OCI-LY1 (cell line): ENCODE results near the gene RAB3IP.

ENCODE experiments used
- H2AFZ ChIP-seq: fragments of 200-600 bp; sonication (generic), shearing (Covaris generic); 2 replicates; pipeline ENCODE4 v1.6.0; 2014; ENCODE audit warnings: antibody characterized with exemption, mild to moderate bottlenecking, low read length
- H3F3A ChIP-seq: fragments of 200-600 bp; sonication (generic), shearing (Covaris generic); 2 replicates; pipeline ENCODE4 v1.6.0; 2014; ENCODE audit warnings: mild to moderate bottlenecking, antibody characterized with exemption, low read length, moderate library complexity; ENCODE audit not compliant: insufficient read depth
- H3K27ac ChIP-seq: fragments of 200-600 bp; sonication (generic); 2 replicates; pipeline ENCODE4 v1.5.1; 2014; ENCODE audit warnings: low read length, mixed run types, mild to moderate bottlenecking, low read depth; ENCODE audit not compliant: poor library complexity, severe bottlenecking
- H3K27me3 ChIP-seq: fragments of 200-600 bp; sonication (generic); 2 replicates; pipeline ENCODE4 v1.6.0; 2014; ENCODE audit warnings: antibody characterized with exemption, mild to moderate bottlenecking, low read length, moderate library complexity; ENCODE audit not compliant: insufficient read depth
- H3K36me3 ChIP-seq: fragments of 200-600 bp; sonication (generic); 2 replicates; pipeline ENCODE4 v1.6.1; 2014; ENCODE audit warnings: mild to moderate bottlenecking, antibody characterized with exemption, low read length, moderate library complexity, mixed read lengths; ENCODE audit not compliant: insufficient read depth
- H3K4me1 ChIP-seq: fragments of 200-600 bp; sonication (generic); 2 replicates; pipeline ENCODE4 v1.5.1; 2014; ENCODE audit warnings: mild to moderate bottlenecking, low read length, moderate library complexity; ENCODE audit not compliant: insufficient read depth, severe bottlenecking
- H3K4me2 ChIP-seq: fragments of 200-600 bp; sonication (generic), shearing (Covaris generic); 2 replicates; pipeline ENCODE4 v1.6.1; 2014; ENCODE audit warnings: low read length
- H3K4me3 ChIP-seq: fragments of 200-600 bp; sonication (generic); 2 replicates; pipeline ENCODE4 v1.5.1; 2014; ENCODE audit warnings: low read length, low read depth, mild to moderate bottlenecking, mixed read lengths; ENCODE audit not compliant: poor library complexity, severe bottlenecking
- H3K79me2 ChIP-seq: fragments of 200-600 bp; shearing (Covaris generic); 2 replicates; pipeline ENCODE4 v1.6.1; 2016; ENCODE audit warnings: mixed run types, low read length, mixed read lengths; ENCODE audit not compliant: insufficient read depth
- H3K9ac ChIP-seq: fragments of 200-600 bp; sonication (generic), shearing (Covaris generic); 2 replicates; pipeline ENCODE4 v1.6.1; 2014; ENCODE audit warnings: mild to moderate bottlenecking, low read length, mixed read lengths
- H3K9me2 ChIP-seq: fragments of 200-600 bp; sonication (generic), shearing (Covaris generic); 2 replicates; pipeline ENCODE4 v1.6.1; 2014; ENCODE audit warnings: low read depth, mild to moderate bottlenecking, low read length, mixed read lengths
- H3K9me3 ChIP-seq: fragments of 200-600 bp; shearing (Covaris generic); 2 replicates; pipeline ENCODE4 v1.6.1; 2014; ENCODE audit warnings: low read length, mixed read lengths
- H4K20me1 ChIP-seq: fragments of 200-600 bp; sonication (generic), shearing (Covaris generic); 2 replicates; pipeline ENCODE4 v1.6.0; 2016; ENCODE audit warnings: mild to moderate bottlenecking, low read length; ENCODE audit not compliant: insufficient read depth
- CTCF ChIP-seq: fragments of 200-600 bp; sonication (generic), shearing (Covaris generic); IDR thresholded peaks from 2 replicates; pipeline ENCODE4 v1.5.1; 2017; ENCODE audit warnings: mild to moderate bottlenecking, antibody characterized with exemption, low read length, moderate library complexity, mixed read lengths
- EZH2 ChIP-seq: fragments of 200-600 bp; sonication (generic), shearing (Covaris generic); IDR thresholded peaks from 2 replicates; pipeline ENCODE4 v1.8.0; 2017; ENCODE audit warnings: borderline replicate concordance, mixed run types, mild to moderate bottlenecking, antibody characterized with exemption, low read length, moderate library complexity, mixed read lengths

RAB3IP gene

GRCh38 chr12:69698054-69698453 is 40.6 kb upstream of the RAB3IP start:
- Histone ChIP-seq H3K27ac (peak overlapping the region; percentile 96), H3K4me2 (peak overlapping the region; percentile 79), H3F3A (no peaks in the 10 kb centered on the region), H3K36me3 (peaks cover 43% of the 10 kb centered on the region), H3K9ac (peak overlapping the region; percentile 96), H3K27me3 (no peaks in the 10 kb centered on the region), H3K4me3 (peak overlapping the region; percentile 85), H4K20me1 (no peaks in the 10 kb centered on the region), H3K4me1 (peaks cover 63% of the 10 kb centered on the region), H2AFZ (no peak overlapping the region), H3K9me2 (no peaks in the 10 kb centered on the region), H3K79me2 (peaks cover 50% of the 10 kb centered on the region), H3K9me3 (no peaks in the 10 kb centered on the region)
- TF ChIP-seq CTCF, result no peak
- TF ChIP-seq EZH2, result no peak

GRCh38 chr12:69698769-69699540 is 39.7 kb upstream of the RAB3IP start, which contains the start of gene BEST3:
Gene BEST3 (minus strand): TSS chr12:69699303. CDS start chr12:69697798, 1,505 bp downstream.
- Histone ChIP-seq H3K9me3 (no peaks in the 10 kb centered on the region), H3K9me2 (no peaks in the 10 kb centered on the region), H2AFZ (no peak within 1 kb of the TSS), H3K4me1 (peaks cover 65% of the 10 kb centered on the region), H3K79me2 (peaks cover 50% of the 10 kb centered on the region), H4K20me1 (no peaks in the 10 kb centered on the region), H3K9ac (peak within 1 kb of the TSS; percentile 96), H3F3A (no peaks in the 10 kb centered on the region), H3K36me3 (peaks cover 34% of the 10 kb centered on the region), H3K27me3 (no peaks in the 10 kb centered on the region), H3K27ac (peak within 1 kb of the TSS; percentile 96), H3K4me2 (peak within 1 kb of the TSS; percentile 79), H3K4me3 (peak within 1 kb of the TSS; percentile 85)
- TF ChIP-seq CTCF (no peak), EZH2 (no peak)

DNA sequence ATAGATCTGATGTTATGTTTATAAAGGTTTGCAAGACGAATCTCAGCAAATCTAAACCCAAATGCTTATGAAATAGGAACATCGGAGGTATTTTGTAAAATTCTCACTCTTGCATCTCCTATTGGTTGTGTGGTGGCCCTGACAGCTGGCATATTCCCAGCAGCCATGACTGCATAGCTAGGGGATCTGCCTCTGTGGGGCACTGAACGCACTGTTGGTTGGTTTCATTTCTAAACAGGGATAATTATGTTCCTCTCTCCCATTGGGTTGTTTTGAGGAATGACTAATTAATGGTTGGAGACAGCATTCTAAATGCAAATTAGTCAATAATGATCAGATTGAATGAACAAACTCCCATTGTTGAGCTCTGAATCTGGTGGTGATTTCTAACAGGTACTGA is 36.8 kb upstream of the RAB3IP start:
- peaks cover 59% of the 10 kb centered on the region for H3K4me1 ChIP-seq
- no peaks in the 10 kb centered on the region for H3K9me2 ChIP-seq
- H3K36me3 ChIP-seq, result peaks cover 13% of the 10 kb centered on the region; the same call in 1 of the 2 replicates
- H4K20me1 ChIP-seq, result no peaks in the 10 kb centered on the region
- H3K27me3 ChIP-seq, result no peaks in the 10 kb centered on the region
- H3K9ac ChIP-seq, result peak overlapping the region; percentile 41
- peak overlapping the region; percentile 34 for H3K4me3 ChIP-seq
- H2AFZ ChIP-seq, result peak overlapping the region; percentile 79
- peak overlapping the region; percentile 55 for H3K4me2 ChIP-seq
- no peaks in the 10 kb centered on the region for H3K9me3 ChIP-seq
- peaks cover 23% of the 10 kb centered on the region for H3K79me2 ChIP-seq
- H3K27ac ChIP-seq, result peak overlapping the region; percentile 88
- TF ChIP-seq EZH2, result no peak
- no peak for TF ChIP-seq CTCF
- H3F3A ChIP-seq, result no peaks in the 10 kb centered on the region
